Lower leg skin (tissue), 4 donors: ENCODE measurements around the gene XKR7. TPM values are rescaled to one million over a fixed set of nuclear protein-coding genes. Genes with fewer than 3 reads are reported as not detected.

Experiments
- DNase-seq, 2 donors: peaks; one replicate each; pipeline ENCODE4 v3.0.0-alpha.2; 2019; ENCODE audit warnings: low spot score in 2 of 2
- H3K4me3 ChIP-seq: fragments of 200-600 bp; sonication (generic); 2 replicates; pipeline ENCODE4 v1.5.1; 2017; ENCODE audit warnings: mild to moderate bottlenecking, low read depth; ENCODE audit not compliant: poor library complexity, severe bottlenecking
- POLR2A ChIP-seq, 2 donors: fragments of 450-650 bp; IDR thresholded peaks; one replicate each; pipeline ENCODE4 v1.6.1; 2016 to 2017; ENCODE audit warnings: antibody characterized with exemption in 2 of 2, mild to moderate bottlenecking in 1 of 2, moderate library complexity in 1 of 2
- WGBS, 2 donors: methylation state at CpG; one replicate each; pipeline ENCODE4 v1.1.5; 2018; 5-methylcytosine and 5-hydroxymethylcytosine counted together
- intact Hi-C: fragments of 100-400 bp; cut with DNase I; formaldehyde crosslinking; loops from one replicate; pipeline ENCODE4 v1.15.0; 2023; ENCODE audit warnings: low total_unique reads
- total RNA-seq, 4 donors: library from RNA; depleted of rRNA; stranded (reverse); fragments of >200 nt; gene quantifications; one replicate each; pipeline ENCODE4 v1.1.0, GENCODE V29; 2016
- TF ChIP-seq, protein P1 (sequence below), 3 donors: fragments of 450-650 bp; IDR thresholded peaks; one replicate each; pipeline ENCODE4 v1.5.1; 2016; ENCODE audit warnings: antibody characterized with exemption in 3 of 3, mild to moderate bottlenecking in 3 of 3, moderate library complexity in 2 of 3

XKR7 gene
- total RNA-seq, 4 donors from 2014 or later = not detected

DNA sequence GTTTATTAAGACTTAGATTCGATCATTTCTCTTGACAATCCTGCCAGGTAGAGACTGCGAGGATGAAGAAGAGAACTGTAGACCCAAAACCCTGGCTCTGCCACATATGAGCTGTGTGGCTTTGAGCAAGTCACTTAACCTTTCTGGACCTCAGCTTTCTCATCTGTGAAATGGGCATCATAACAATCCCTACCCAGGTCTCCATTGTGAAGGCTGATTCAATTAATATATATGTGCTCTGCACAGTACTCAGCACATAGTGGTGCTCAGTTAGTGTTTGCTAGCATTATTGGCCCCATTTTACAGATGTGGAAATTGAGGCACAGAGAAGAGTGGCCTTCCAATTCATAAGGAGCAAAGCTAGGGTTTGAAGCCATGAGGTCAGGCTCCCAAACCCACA lies 7.9 kb downstream of the XKR7 start:
- no peak overlapping the region for H3K4me3 ChIP-seq
- no peak for DNase-seq
- intact Hi-C loops = no loop called here
- TF ChIP-seq POLR2A (IDR thresholded peaks at IDR 0.05) = no peak
- TF ChIP-seq, protein P1, sequence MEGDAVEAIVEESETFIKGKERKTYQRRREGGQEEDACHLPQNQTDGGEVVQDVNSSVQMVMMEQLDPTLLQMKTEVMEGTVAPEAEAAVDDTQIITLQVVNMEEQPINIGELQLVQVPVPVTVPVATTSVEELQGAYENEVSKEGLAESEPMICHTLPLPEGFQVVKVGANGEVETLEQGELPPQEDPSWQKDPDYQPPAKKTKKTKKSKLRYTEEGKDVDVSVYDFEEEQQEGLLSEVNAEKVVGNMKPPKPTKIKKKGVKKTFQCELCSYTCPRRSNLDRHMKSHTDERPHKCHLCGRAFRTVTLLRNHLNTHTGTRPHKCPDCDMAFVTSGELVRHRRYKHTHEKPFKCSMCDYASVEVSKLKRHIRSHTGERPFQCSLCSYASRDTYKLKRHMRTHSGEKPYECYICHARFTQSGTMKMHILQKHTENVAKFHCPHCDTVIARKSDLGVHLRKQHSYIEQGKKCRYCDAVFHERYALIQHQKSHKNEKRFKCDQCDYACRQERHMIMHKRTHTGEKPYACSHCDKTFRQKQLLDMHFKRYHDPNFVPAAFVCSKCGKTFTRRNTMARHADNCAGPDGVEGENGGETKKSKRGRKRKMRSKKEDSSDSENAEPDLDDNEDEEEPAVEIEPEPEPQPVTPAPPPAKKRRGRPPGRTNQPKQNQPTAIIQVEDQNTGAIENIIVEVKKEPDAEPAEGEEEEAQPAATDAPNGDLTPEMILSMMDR (IDR thresholded peaks at IDR 0.05) = no peak
- 82 to 83% methylated on average over 2 of the region's 2 CpGs for WGBS, 2 donors

DNA sequence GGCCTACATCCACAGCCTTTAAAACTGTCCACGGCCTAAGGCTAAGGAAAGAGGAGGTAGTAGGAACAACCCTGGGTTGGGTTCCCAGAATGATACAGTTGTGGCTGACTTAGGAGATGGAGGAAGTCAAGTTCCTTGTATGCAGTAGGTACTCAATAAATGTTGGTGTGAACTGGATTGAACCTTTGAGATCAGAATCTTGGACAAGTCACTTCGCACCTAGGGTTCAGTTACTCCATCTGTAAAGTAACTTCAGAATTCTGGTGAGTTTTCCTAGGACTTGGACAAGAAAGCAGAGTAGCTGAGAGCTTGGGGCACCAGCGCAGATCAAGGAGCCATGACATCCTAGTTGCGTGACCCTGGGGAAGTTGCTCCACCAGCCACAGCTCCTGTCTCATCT lies 9.1 kb downstream of the XKR7 start:
- no peak for DNase-seq
- H3K4me3 ChIP-seq = no peak overlapping the region
- intact Hi-C loops = no loop called here
- no peak for TF ChIP-seq POLR2A (IDR thresholded peaks at IDR 0.05)
- TF ChIP-seq, protein P1 (IDR thresholded peaks at IDR 0.05) = no peak
- 93 to 95% methylated on average over 4 of the region's 4 CpGs for WGBS, 2 donors

DNA sequence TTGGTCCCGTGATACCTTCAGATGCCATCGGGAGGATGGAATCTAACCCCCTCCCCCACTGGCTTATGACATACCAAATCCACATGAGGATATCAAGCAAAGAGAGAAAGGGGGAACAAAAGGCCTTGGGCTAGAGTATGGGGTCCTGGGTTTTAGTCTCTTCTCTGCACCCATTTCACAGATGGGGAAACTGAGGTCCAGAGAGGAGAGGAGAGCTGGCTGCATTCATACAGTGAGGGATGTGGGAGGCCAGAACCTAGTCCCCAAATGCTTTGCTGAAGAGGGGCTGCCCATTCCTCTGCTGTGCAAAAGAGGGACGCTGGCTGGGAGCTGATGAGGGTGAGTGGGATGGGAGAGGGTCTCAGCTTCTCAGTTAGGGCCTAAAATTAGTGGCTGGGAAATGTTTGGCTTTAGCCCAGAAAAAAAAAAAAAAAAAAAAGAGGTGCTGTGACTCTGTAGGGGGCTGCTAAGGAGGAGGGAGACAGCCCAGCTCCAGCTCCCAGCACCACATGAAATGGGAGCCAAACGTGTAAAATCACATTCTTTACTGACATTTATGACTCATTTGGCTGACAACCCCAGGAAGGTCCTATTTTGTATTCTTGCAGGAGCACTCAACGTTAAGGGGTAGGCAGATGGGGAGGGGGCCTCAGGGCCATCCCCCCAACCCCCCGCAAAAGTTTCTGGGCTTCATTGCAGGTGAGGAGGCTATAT lies 11.9 kb downstream of the XKR7 start:
- WGBS, 2 donors = 47 to 50% methylated on average over 6 of the region's 6 CpGs
- TF ChIP-seq POLR2A (IDR thresholded peaks at IDR 0.05) = no peak
- TF ChIP-seq, protein P1 (IDR thresholded peaks at IDR 0.05) = no peak
- intact Hi-C loops = no loop called here

DNA sequence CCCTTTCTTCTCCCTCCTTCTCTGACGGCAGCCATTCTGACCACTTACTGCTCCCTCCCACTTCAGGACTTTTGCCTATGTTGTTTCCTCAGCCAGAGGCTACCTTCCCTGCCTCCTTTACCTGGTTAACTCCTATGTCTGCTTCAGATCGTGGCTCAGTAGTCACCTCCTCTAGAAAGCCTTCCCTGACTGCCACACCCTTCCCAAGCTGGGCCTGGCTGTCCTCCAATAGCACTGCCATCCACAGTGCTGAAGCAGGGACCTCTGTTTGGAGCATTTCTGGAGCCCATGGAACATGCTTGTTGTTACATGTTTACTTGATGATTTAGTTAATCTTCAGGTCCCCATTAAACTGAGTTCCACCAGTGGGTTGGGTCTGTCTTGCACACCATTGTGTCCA lies 13.8 kb downstream of the XKR7 start:
- H3K4me3 ChIP-seq = no peak overlapping the region
- 66 to 75% methylated on average over 2 of the region's 2 CpGs for WGBS, 2 donors
- intact Hi-C loops = no loop called here
- DNase-seq = no peak
- TF ChIP-seq POLR2A (IDR thresholded peaks at IDR 0.05) = no peak
- TF ChIP-seq, protein P1 (IDR thresholded peaks at IDR 0.05) = no peak

More for the DNA sequence above, 11.9 kb downstream of the XKR7 start:
- no peak overlapping the region for H3K4me3 ChIP-seq
- no peak for DNase-seq

DNA sequence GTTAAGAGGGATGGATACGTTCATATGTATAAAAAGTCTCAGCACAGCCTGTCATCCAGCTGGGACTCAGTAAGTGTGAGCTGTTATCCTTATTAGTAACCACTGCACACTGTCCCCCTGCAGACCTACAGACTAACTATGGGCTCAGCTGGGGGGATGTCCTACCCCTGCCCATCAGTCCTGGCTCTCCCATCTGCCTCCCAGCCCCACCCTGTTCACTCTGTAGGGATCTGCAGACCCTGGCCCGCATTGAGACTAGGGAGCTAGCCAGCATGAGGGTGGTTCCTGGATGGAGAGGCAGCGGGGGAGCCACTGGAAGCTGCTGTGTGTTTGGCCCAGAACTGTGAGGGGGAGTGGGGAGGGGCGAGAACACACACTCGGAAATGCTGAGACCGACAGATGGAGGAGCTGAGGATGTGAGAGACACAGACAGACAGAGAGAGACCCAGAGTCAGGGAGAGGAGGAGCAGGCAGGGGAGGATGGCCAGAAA lies 17.1 kb downstream of the XKR7 start:
- WGBS, 2 donors = 34 to 45% methylated on average over 6 of the region's 6 CpGs
- TF ChIP-seq POLR2A (IDR thresholded peaks at IDR 0.05) = no peak
- TF ChIP-seq, protein P1 (IDR thresholded peaks at IDR 0.05) = no peak
- intact Hi-C loops = loop anchor here (5.0 kb wide), 1 partner anchor 162 kb away; no protein-coding TSS in a partner anchor
- DNase-seq = no peak
- H3K4me3 ChIP-seq = no peak overlapping the region
